HEK293 (cell line): Measurements from ENCODE around the gene TTC23L.

Source experiments
- CTCF ChIA-PET: fragments of 350-600 bp; formaldehyde crosslinking; extraction: SDS; loops from one replicate; lab custom pipeline; 2021; ENCODE audit warnings: antibody characterized with exemption; lab: Yijun Ruan, JAX
- POLR2A ChIA-PET: fragments of 300-600 bp; formaldehyde crosslinking; extraction: SDS; loops from one replicate; lab custom pipeline; 2020; ENCODE audit warnings: antibody characterized with exemption, inconsistent platforms; lab: Yijun Ruan, JAX
- H3K27ac ChIP-seq: fragments of 200-500 bp; sonication (Bioruptor generic); 2 replicates; pipeline ENCODE4 v1.5.1; 2014; ENCODE audit warnings: low read depth, low read length, control low read depth, inconsistent platforms; ENCODE audit errors: extremely low read depth
- H3K36me3 ChIP-seq, 2 experiments: fragments of 200-500 bp in 1 of 2; sonication (Bioruptor generic) in 1 of 2; 1 replicate in 1 of 2; 2 replicates in 1 of 2; pipeline ENCODE4 v1.5.1; 2014 to 2017; ENCODE audit warnings: inconsistent platforms in 2 of 2, low read length in 2 of 2; ENCODE audit not compliant: control insufficient read depth in 2 of 2, insufficient read depth in 1 of 2
- H3K4me1 ChIP-seq: fragments of 200-500 bp; sonication (Bioruptor generic); 2 replicates; pipeline ENCODE4 v1.5.1; 2014; ENCODE audit warnings: mild to moderate bottlenecking, low read length, inconsistent platforms; ENCODE audit not compliant: control insufficient read depth, insufficient read depth
- H3K4me3 ChIP-seq: 2 replicates; pipeline ENCODE4 v1.5.1; 2011; ENCODE audit warnings: low read depth, mild to moderate bottlenecking, control low read depth, low read length, moderate library complexity
- H3K9me3 ChIP-seq: fragments of 200-500 bp; sonication (Bioruptor generic); 2 replicates; pipeline ENCODE4 v1.5.1; 2014; ENCODE audit warnings: low read depth, low read length, inconsistent platforms; ENCODE audit not compliant: control insufficient read depth, insufficient read depth
- MYNN ChIP-seq: fragments of 450-650 bp; formaldehyde crosslinking; IDR thresholded peaks from 2 replicates; pipeline ENCODE4 v1.5.1; 2016; ENCODE audit warnings: missing biosample characterization, missing genetic modification characterization, borderline replicate concordance
- REPIN1 ChIP-seq: fragments of 450-650 bp; formaldehyde crosslinking; IDR thresholded peaks from 2 replicates; pipeline ENCODE4 v1.5.1; 2017; ENCODE audit warnings: missing biosample characterization, missing genetic modification characterization, low read depth
- ZBTB10 ChIP-seq: fragments of 450-650 bp; formaldehyde crosslinking; IDR thresholded peaks from 2 replicates; pipeline ENCODE4 v1.5.1; 2016; ENCODE audit warnings: missing biosample characterization, missing genetic modification characterization
- ZFHX2 ChIP-seq: fragments of 450-650 bp; formaldehyde crosslinking; conservative IDR thresholded peaks from 2 replicates; pipeline ENCODE4 v1.5.1; 2016; ENCODE audit warnings: missing biosample characterization, missing genetic modification characterization
- ZNF148 ChIP-seq: fragments of 450-650 bp; formaldehyde crosslinking; IDR thresholded peaks from 2 replicates; pipeline ENCODE4 v1.5.0; 2017; ENCODE audit warnings: missing biosample characterization, missing genetic modification characterization, borderline replicate concordance
- ZNF175 ChIP-seq: fragments of 450-650 bp; formaldehyde crosslinking; IDR thresholded peaks from 2 replicates; pipeline ENCODE4 v1.5.1; 2016; ENCODE audit warnings: missing biosample characterization, missing genetic modification characterization
- ZNF362 ChIP-seq: fragments of 450-650 bp; formaldehyde crosslinking; IDR thresholded peaks from 2 replicates; pipeline ENCODE4 v1.5.1; 2016; ENCODE audit warnings: missing biosample characterization, missing genetic modification characterization
- ZNF37A ChIP-seq: fragments of 450-650 bp; IDR thresholded peaks from 2 replicates; pipeline ENCODE4 v1.5.1; 2018; ENCODE audit warnings: missing biosample characterization, missing genetic modification characterization
- ZNF664 ChIP-seq: fragments of 450-650 bp; formaldehyde crosslinking; IDR thresholded peaks from 2 replicates; pipeline ENCODE4 v1.5.1; 2016; ENCODE audit warnings: missing biosample characterization, missing genetic modification characterization
- ZNF768 ChIP-seq: fragments of 450-650 bp; formaldehyde crosslinking; IDR thresholded peaks from 2 replicates; pipeline ENCODE4 v1.5.1; 2018; ENCODE audit warnings: missing biosample characterization, mild to moderate bottlenecking, missing genetic modification characterization
- ZSCAN16 ChIP-seq: fragments of 450-650 bp; formaldehyde crosslinking; IDR thresholded peaks from 2 replicates; pipeline ENCODE4 v1.5.1; 2016; ENCODE audit warnings: missing biosample characterization, missing genetic modification characterization
- ZSCAN18 ChIP-seq: fragments of 450-650 bp; formaldehyde crosslinking; IDR thresholded peaks from 2 replicates; pipeline ENCODE4 v1.5.1; 2016; ENCODE audit warnings: missing biosample characterization, missing genetic modification characterization
- ZSCAN5A ChIP-seq: fragments of 450-650 bp; formaldehyde crosslinking; IDR thresholded peaks from 2 replicates; pipeline ENCODE4 v1.5.1; 2016; ENCODE audit warnings: missing biosample characterization, missing genetic modification characterization
- ZXDB ChIP-seq: fragments of 450-650 bp; formaldehyde crosslinking; IDR thresholded peaks from 2 replicates; pipeline ENCODE4 v1.5.1; 2016; ENCODE audit warnings: missing biosample characterization, missing genetic modification characterization

TTC23L gene

GRCh38 chr5:34915856-34916192, 76.9 kb downstream of the TTC23L start (continued):
- TF ChIP-seq ZBTB10 (tag by site-specific recombination) = 0 out of 2 replicates have a peak, but pooled peaks have one; percentile 22
- no peak for TF ChIP-seq ZNF362 (tag by site-specific recombination)
- 0 out of 2 replicates have a peak, but pooled peaks have one; percentile 10 for TF ChIP-seq MYNN
- no peak for TF ChIP-seq ZNF768
- TF ChIP-seq REPIN1 (tag by site-specific recombination) = peak; percentile 7; the same call in 1 of the 2 replicates
- peak; percentile 10; the same call in 1 of the 2 replicates for TF ChIP-seq ZFHX2 (tag by site-specific recombination)
- no peak for TF ChIP-seq ZNF148
- TF ChIP-seq ZSCAN18 (tag by site-specific recombination) = 0 out of 2 replicates have a peak, but pooled peaks have one; percentile 15
- TF ChIP-seq ZNF175 (tag by site-specific recombination) = no peak
- TF ChIP-seq ZXDB (tag by site-specific recombination) = no peak
- 0 out of 2 replicates have a peak, but pooled peaks have one; percentile 19 for TF ChIP-seq ZSCAN16 (tag by site-specific recombination)
- 0 out of 2 replicates have a peak, but pooled peaks have one; percentile 26 for TF ChIP-seq ZSCAN5A

GRCh38 chr5:34916518-34916917, 77.6 kb downstream of the TTC23L start:
- ChIA-PET CTCF (interaction anchor here (0.5 to 2.8 kb wide), 10 partner anchors 11 to 445 kb away, joined by 3 to 10 read pairs (median 6); no protein-coding TSS in a partner anchor), POLR2A (interaction anchor here (0.5 to 6.1 kb wide), 5 partner anchors 8 to 240 kb away, joined by 3 to 152 read pairs (median 4); partner anchors contain the start of gene DNAJC21)
- TF ChIP-seq ZNF664 (tag by site-specific recombination) (peak; percentile 70; the same call in 1 of the 2 replicates), ZNF37A (tag by site-specific recombination) (no peak)
- Histone ChIP-seq H3K27ac (no peak overlapping the region; the same call in 1 of the 2 replicates), H3K36me3 (peaks cover 41 to 47% of the 10 kb centered on the region in 2 experiments), H3K9me3 (no peaks in the 10 kb centered on the region), H3K4me1 (peaks cover 6% of the 10 kb centered on the region; the same call in 1 of the 2 replicates), H3K4me3 (peak overlapping the region; percentile 78)
